Body of pancreas (tissue), 4 donors: ENCODE results near the gene SSR3.

Experiments used
- CTCF ChIP-seq, 7 experiments: fragments of 450-650 bp in 4 of 7; fragments of 200-600 bp in 3 of 7; sonication (generic) in 3 of 7; IDR thresholded peaks; one replicate each; pipeline ENCODE4 v1.5.1; 2016 to 2019; ENCODE audit warnings: antibody characterized with exemption in 7 of 7
- POLR2A ChIP-seq, 3 donors: fragments of 450-650 bp; IDR thresholded peaks; one replicate each; pipeline ENCODE4 v1.6.1; 2016; ENCODE audit warnings: antibody characterized with exemption in 3 of 3, mild to moderate bottlenecking in 2 of 3

- TF ChIP-seq CTCF (IDR thresholded peaks at IDR 0.05) (peak in 4 of 7 experiments; percentile 32 to 48 (median 44)), POLR2A (IDR thresholded peaks at IDR 0.05) (peak in 2 of 3 donors; percentile 34 to 43)
These were observed 19.7 kb downstream of the SSR3 start for GRCh38 chr3:156535162-156535627.
